Measurements from ENCODE around the gene DHRS1. TPM values are rescaled to one million over a fixed set of nuclear protein-coding genes. Genes with fewer than 3 reads are reported as not detected.
A peak's percentile ranks its signal among the peaks of the same experiment; 100 is the strongest.

The DHRS1 gene
- total RNA-seq, result 10 to 100 TPM; 13.9 to 22.4 (median 19.2) TPM

GRCh38 chr14:24299255-24300191 is at the start of gene DHRS1, which contains the start of gene NOP9:
TSS of gene DHRS1 (minus strand) at chr14:24299780. CDS start at chr14:24299106, 674 bp downstream.
TSS of gene NOP9 (plus strand) at chr14:24299850. CDS start at chr14:24299955, 105 bp downstream.
- Histone ChIP-seq H3K4me3 (peak within 1 kb of the TSS; percentile 73 to 91 (median 80)), H3K9me3 (no peaks in the 10 kb centered on the region), H3K27me3 (no peaks in the 10 kb centered on the region), H3K36me3 (peaks cover 40 to 54% (median 49%) of the 10 kb centered on the region in 4 donors), H3K4me1 (peaks cover 19 to 47% (median 34%) of the 10 kb centered on the region in 4 donors), H3K27ac (replicated peaks in 1 of 4) (peak within 1 kb of the TSS; percentile 77 to 88 (median 84))
- DNase-seq (ENCODE audit: extremely low spot score), result peak; percentile 98
- intact Hi-C loops (cut with DNase I), result loop anchor here (2.0 kb wide), 1 partner anchor 57 kb away; the partner anchor contains the start of gene TINF2
- WGBS, result 1% methylated on average over 41 of the region's 75 CpGs
- TF ChIP-seq EP300 (IDR thresholded peaks at IDR 0.05) (no peak), POLR2AphosphoS5 (IDR thresholded peaks at IDR 0.05) (peak; percentile 93 to 96), POLR2A (IDR thresholded peaks at IDR 0.05; ENCODE audit: low read depth) (no peak), CTCF (IDR thresholded peaks at IDR 0.05) (peak in 1 of 3 experiments; percentile 26)

GRCh38 chr14:24348186-24348585 is 48.6 kb upstream of the DHRS1 start:
- Histone ChIP-seq H3K4me3 (no peak overlapping the region), H3K27me3 (peaks cover 0 to 6% (median 0%) of the 10 kb centered on the region in 4 donors), H3K9me3 (no peaks in the 10 kb centered on the region), H3K4me1 (peaks cover 0 to 11% (median 11%) of the 10 kb centered on the region in 4 donors), H3K27ac (replicated peaks in 1 of 4) (no peak overlapping the region), H3K36me3 (no peaks in the 10 kb centered on the region)
- no peak for DNase-seq (ENCODE audit: extremely low spot score)
- 96% methylated on average over 2 of the region's 2 CpGs for WGBS
- TF ChIP-seq CTCF (IDR thresholded peaks at IDR 0.05), result no peak
- TF ChIP-seq POLR2A (IDR thresholded peaks at IDR 0.05; ENCODE audit: low read depth), result no peak
- no peak for TF ChIP-seq EP300 (IDR thresholded peaks at IDR 0.05)
- TF ChIP-seq POLR2AphosphoS5 (IDR thresholded peaks at IDR 0.05), result no peak
- intact Hi-C loops (cut with DNase I), result no loop called here

- Histone ChIP-seq H3K36me3 (no peaks in the 10 kb centered on the region), H3K27ac (replicated peaks in 1 of 4) (no peak overlapping the region), H3K27me3 (peaks cover 0 to 6% (median 0%) of the 10 kb centered on the region in 4 donors), H3K9me3 (no peaks in the 10 kb centered on the region), H3K4me3 (no peak overlapping the region), H3K4me1 (peaks cover 0 to 9% (median 9%) of the 10 kb centered on the region in 4 donors)
- WGBS, result 67% methylated on average over 1 of the region's 1 CpG
- DNase-seq (ENCODE audit: extremely low spot score), result no peak
- no peak for TF ChIP-seq POLR2A (IDR thresholded peaks at IDR 0.05; ENCODE audit: low read depth)
- TF ChIP-seq CTCF (IDR thresholded peaks at IDR 0.05), result no peak
- no peak for TF ChIP-seq EP300 (IDR thresholded peaks at IDR 0.05)
- intact Hi-C loops (cut with DNase I), result no loop called here
These were observed 47.6 kb upstream of the DHRS1 start for GRCh38 chr14:24347134-24347533.

DNA sequence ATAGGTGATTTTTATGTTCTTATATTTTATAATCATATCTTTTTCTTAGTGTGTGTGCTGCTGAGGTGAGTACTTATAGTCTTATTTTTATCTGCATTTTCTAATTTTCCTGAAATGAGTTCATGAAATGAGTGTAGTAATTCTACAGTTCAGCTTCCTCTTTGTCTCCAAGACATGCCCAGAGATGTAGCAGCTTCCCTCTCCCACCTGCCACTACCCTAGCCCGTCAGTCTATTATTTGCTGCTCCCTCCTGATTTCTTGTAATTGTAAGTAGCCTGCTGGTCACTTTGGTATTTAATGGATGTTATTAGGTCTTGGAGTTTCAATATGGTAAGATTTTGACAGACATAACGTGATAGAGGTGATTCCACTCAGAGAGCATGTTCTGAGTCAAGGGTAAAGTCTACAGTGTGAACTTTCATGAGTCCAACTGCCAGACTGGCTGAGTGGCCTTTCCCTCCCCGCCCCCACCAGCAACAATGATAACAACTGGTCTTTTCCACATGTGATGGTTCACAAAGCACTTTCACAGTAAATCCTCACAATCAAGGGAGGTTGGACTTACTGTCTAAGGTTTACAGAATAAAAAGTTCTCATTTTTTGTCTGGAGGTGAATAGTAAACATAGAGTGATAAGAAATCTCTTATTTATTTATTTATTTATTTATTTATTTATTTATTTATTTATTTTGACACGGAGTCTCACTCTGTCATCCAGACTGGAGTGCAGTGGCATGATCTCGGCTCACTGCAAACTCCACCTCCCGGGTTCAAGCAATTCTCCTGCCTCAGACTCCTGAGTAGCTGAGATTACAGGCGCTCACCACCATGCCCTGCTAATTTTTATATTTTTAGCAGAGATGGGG is 44.4 kb upstream of the DHRS1 start:
- H3K27ac ChIP-seq (replicated peaks in 1 of 4), result no peak overlapping the region
- no peak for DNase-seq (ENCODE audit: extremely low spot score)
- no peaks in the 10 kb centered on the region for H3K9me3 ChIP-seq
- intact Hi-C loops (cut with DNase I), result no loop called here
- no peaks in the 10 kb centered on the region for H3K36me3 ChIP-seq
- 82% methylated on average over 7 of the region's 7 CpGs for WGBS
- H3K4me1 ChIP-seq, result peaks cover 6 to 7% (median 7%) of the 10 kb centered on the region in 4 donors
- H3K4me3 ChIP-seq, result no peak overlapping the region
- TF ChIP-seq EP300 (IDR thresholded peaks at IDR 0.05), result no peak
- no peak for TF ChIP-seq POLR2A (IDR thresholded peaks at IDR 0.05; ENCODE audit: low read depth)
- no peak for TF ChIP-seq CTCF (IDR thresholded peaks at IDR 0.05)
- no peak for TF ChIP-seq POLR2AphosphoS5 (IDR thresholded peaks at IDR 0.05)
- peaks cover 0 to 16% (median under 1%) of the 10 kb centered on the region in 4 donors for H3K27me3 ChIP-seq
